HG03442 (cell line): ENCODE measurements around the gene MEF2B.
"Not testable (repeated sequence)": the region's sequence is repeated elsewhere in the genome, so short reads cannot be mapped to it uniquely, and the experiment has no call there.

ENCODE experiments used
- ATAC-seq: cut with Tn5 transposase; IDR thresholded peaks from one replicate; pipeline ENCODE4 v1.9.1; 2021; ENCODE audit warnings: mild to moderate bottlenecking, moderate library complexity; ENCODE audit not compliant: unreplicated experiment

Gene MEF2B

DNA sequence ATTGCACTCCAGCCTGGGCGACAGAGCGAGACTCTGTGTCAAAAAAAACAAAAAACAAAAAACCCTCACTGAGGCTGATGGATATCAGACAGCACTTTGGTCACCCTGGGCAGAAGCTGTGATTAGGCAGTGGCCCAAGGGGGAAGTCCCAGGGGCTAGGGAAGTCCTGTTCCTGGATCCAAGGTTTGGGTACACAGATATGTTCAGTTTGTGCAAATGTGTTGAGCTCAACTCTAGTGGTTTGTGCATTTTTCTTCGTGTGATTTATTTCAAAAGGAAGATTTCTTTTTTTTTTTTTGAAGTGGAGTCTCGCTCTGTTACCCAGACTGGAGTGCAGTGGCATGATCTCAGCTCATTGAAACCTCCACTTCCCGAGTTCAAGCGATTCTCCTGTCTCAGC, 12.3 kb downstream of the MEF2B start:
- no peak for ATAC-seq

- ATAC-seq: peak; percentile 54
Observed at GRCh38 chr19:19155495-19156219, 14.4 kb downstream of the MEF2B start.

- ATAC-seq: no peak
Observed at GRCh38 chr19:19154768-19155494, 15.1 kb downstream of the MEF2B start.

DNA sequence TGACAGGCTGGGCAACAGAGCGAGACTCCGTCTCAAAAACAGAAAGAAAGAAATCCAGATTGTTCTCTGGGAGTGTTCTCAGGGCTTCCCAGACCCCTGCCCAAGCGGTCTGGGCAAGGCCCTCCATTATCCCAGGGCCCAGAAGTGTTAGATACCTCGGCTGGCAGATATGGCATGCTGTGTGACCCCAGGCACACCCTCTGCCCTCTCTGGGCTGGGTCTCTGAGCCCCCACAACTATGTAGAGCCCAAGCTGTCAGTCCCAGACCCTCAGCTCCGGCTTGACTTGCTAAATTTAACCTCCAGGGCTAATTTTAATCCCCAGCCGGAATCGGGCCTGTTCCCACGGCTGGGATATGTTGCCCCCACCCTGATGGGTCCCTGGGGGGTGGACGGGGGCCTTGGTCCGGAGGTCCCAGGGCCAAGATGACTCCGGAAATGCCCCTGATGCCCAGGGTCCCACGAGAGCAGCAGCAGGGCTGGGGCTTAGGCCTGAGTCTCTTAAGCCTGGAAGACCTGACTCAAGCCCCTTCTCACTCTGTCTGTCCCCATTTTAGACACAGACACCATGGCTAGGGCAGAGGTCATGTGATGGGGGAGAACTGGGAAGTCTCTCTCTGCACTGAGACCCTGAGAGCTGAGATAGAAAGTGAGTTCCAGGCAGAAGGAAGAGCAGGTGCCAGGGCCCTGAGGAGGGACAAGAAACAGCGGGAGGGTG, 17.2 kb downstream of the MEF2B start:
- ATAC-seq: no peak

- ATAC-seq: peak; percentile 48
Observed at GRCh38 chr19:19151418-19151817, 18.6 kb downstream of the MEF2B start.

GRCh38 chr19:19149435-19149834, 20.6 kb downstream of the MEF2B start:
- no peak for ATAC-seq

DNA sequence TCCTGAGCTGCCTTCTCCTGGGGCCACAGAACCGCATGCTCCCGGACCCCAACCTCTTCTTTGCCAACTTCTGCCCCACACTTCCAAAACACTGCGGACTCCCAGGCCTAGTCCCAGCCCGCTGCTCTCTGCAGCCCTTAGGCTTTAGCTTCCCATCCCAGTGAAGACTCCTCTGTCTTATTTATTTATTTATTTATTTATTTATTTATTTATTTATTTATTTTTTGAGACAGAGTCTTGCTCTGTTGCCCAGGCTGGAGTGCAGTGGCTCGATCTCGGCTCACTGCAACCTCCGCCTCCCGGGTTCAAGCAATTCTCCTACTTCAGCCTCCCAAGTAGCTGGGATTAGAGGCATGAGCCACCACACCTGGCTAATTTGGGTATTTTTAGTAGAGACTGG, 21.6 kb downstream of the MEF2B start:
- ATAC-seq: not testable (repeated sequence)

DNA sequence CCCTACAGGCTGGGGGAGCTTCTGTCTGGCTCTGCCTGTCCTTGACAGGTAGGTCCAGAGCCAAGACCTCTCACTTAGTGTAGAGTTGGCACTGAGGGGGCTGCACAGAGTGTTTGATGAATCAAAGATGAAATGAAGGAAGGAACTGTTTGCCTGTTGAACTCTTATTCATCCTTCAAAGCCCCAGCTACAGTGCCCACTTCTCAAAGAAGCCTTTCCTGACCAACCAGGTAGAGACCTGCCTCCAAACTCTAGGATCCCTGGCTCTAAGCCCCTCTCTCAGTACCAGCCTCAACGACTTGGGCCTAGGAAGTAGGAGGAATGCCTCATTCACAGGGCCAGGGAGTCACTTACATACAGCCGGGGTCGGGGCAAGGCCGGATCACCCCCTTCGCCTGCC, 22.7 kb downstream of the MEF2B start:
- no peak for ATAC-seq

DNA sequence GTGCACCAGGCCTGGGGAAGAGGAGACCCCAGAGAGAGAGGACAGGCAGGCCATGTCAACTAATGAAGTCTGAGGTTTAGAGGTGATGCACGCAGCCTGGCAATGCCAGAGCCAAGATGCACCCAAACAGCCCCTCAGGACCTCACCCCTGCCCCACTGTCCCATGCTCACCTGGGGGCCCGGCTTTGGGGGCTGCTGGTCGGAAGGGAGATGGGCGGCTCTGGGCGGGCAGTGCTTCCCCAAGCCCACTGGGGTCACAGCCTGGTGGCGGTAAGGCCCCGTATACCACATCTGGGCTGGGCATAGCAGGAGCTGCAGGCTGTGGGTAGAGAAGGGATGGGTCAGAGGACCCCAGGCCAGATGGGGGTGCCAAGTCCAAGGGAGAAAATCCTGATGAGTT, 23.2 kb downstream of the MEF2B start:
- ATAC-seq: no peak

DNA sequence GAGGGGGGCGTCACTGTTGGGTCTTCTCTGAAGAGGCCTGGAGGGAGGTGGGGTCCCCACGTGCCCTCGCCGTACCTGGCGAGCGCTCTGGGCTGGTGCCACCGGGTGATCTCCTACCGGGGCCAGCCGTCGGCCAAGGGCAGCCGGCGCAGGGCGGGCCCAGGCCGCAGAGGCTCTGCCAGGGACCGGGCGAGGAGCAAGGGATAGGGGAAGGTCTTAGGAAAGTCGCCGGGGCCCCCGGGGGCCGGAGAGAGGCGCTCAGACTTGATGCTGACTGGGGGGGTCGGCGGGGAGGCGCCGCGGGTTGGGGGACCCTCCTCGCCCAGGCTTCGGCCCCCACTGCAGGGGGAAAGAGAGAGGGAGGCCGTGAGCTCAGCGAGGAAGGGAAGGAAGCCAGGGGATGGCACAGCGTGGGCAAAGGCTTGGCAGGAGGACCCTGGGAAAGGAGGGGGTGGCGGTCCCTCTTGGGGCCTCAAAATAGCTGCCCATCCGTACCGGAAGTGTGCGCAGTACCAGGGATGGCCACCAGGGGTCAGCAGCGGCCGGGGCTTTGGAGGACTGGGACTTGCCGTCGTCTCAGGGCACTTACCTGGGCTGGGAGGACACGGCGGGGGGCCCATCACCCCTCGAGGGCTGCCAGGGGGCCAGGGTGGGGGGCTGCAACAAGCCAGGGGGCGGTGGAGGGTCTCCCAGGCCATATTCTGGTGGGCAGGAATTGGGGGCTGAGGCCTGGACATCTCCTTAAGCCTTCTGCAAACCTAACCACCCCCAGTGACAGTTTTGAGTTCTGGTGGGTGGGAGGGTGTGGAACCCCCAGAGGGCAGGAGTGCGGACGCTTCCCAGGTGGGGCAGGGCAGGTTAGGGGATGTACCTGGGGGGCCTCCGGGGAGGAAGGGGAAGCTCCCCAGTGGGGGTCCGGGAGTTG, 24.1 kb downstream of the MEF2B start:
- ATAC-seq: no peak

- no peak for ATAC-seq
Observed at GRCh38 chr19:19145281-19145680, 24.8 kb downstream of the MEF2B start.

GRCh38 chr19:19142347-19142746, 27.7 kb downstream of the MEF2B start:
- no peak for ATAC-seq

- no peak for ATAC-seq
Observed at GRCh38 chr19:19140476-19140875, 29.6 kb downstream of the MEF2B start.

DNA sequence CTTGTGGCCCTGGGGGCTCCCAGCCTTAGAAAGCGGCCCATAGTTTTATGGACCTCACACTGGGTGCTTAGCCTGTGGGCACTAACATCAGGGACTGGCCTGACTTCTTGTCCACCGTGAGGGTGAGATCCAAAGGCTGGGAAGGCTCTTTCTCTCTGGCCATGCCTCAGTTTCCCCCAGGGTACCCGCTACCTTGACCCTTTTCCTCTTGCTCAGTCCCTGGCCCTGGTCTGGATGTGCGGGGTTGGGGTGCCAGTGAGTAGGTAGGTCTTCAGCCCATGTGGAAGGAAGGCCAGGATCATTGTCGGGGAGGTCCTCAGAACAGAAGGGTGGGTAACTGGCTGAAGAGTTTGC, 30.2 kb downstream of the MEF2B start:
- ATAC-seq: no peak

DNA sequence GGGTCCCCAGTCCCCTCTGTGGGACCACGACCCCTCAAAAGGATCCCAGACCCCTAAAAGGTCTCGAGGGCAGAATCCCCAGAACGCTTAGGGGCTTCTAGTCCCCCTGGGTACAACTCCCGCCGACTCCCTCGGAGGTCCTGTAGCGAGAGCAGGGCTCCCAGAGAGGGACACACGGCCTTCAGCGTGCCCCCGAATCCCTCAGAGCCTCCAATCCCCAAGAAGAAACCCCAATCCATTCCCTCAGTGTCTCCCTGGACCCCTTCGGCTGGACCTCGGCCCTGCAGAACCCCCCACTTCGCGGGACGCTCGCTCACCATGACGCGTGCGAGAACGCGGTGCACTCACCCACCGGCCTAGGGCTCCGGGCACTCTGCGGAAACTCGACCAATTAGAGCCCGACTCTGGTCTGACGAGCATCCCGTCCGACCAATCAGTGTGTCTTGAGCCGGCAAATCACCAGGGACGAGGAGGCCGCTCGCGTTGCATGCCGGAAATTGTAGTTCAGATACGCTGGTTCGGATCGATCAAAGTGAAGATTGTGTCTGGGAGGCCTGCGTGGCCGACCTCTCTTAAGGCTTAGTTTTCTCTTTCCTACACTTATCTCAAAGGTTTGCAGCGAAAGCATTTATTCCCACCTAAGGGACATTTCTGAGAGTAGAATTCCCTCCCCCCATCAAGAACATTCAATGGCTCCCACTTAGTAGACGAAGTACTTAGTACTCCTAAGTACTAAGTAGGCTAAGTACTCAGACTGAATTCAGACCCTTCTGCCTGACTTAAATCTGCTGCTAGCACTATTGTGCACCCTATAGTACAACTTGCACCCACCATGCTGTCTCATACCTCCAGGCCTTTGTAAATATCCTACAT, 31.7 kb downstream of the MEF2B start, which contains the start of gene TMEM161A:
TSS of gene TMEM161A (minus strand) at position 370 of the 873 bp plus-strand sequence. CDS start at position 320, 50 bp downstream.
- peak; percentile 95 for ATAC-seq

GRCh38 chr19:19137556-19138108, 32.4 kb downstream of the MEF2B start:
- peak; percentile 3 for ATAC-seq

DNA sequence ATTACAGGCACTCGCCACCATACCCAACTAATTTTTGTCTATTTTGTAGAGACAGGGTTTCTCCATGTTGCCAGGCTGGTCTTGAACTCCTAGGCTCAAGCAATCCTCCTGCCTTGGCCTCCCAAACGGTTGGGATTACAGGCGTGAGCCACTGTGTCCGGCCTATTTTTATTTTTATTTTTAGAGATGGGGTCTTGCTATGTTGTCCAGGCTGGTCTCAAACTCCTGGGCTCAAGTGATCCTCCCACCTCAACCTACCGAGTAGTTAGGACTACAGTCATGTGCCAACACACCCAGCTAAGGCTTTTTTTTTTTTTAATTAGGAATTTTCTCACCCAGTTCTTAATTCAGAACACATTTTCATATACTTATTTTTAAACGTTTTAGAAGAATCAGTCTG, 34.4 kb downstream of the MEF2B start:
- not testable (repeated sequence) for ATAC-seq

GRCh38 chr19:19134687-19135158, 35.3 kb downstream of the MEF2B start:
- ATAC-seq: no peak

GRCh38 chr19:19133985-19134384, 36.1 kb downstream of the MEF2B start:
- ATAC-seq: no peak
